IPS DF 4.7 (cell line): ENCODE data around the gene PDE1C.

Experiments
- DNase-seq: peaks from one replicate; pipeline ENCODE4 v3.0.0-alpha.2; 2013; ENCODE audit warnings: low spot score; ENCODE audit errors: extremely low read depth

PDE1C gene

GRCh38 chr7:31940167-31940566 is 130.0 kb downstream of the PDE1C start:
- DNase-seq, result no peak

GRCh38 chr7:31939076-31939475 is 131.1 kb downstream of the PDE1C start:
- no peak for DNase-seq

DNA sequence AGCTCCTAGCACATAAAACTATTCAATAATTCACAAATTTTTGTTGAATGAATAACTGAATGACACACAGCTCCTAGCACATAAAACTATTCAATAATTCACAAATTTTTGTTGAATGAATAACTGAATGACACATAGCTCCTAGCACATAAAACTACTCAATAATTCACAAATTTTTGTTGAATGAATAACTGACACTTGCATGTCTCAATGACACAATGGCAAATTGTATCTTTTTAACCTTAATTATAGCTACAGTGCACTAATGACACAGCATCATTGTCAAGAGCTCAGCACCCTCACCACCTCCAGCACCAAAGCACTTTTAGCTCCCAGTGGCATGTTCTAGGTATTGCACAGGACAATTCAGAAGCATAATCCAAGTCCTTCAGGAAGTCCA is 131.6 kb downstream of the PDE1C start:
- no peak for DNase-seq

DNA sequence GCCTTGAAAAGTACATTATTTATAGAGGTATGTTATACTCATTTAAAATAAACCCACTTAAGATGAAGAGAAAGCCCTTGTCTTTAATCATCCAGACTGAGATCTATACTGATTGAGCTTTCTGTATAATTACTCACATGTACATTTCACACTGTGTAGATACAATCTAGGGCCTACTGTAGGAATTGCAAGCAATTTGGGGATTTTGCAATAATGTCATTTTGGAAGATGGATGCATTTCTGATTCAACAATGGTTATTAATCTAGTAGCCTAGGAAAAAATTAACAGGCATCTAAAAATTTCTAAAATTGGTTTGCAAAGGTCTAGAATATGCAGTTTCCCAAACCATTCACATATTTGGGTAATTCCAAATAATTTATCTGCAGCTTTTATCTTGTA is 132.2 kb downstream of the PDE1C start:
- DNase-seq, result no peak

GRCh38 chr7:31935124-31936054 is 134.8 kb downstream of the PDE1C start:
- no peak for DNase-seq

- DNase-seq, result no peak
These were observed 135.7 kb downstream of the PDE1C start for GRCh38 chr7:31934551-31934950.

- no peak for DNase-seq
These were observed 136.7 kb downstream of the PDE1C start for GRCh38 chr7:31933481-31933880.

GRCh38 chr7:31926991-31927584 is 143.1 kb downstream of the PDE1C start:
- DNase-seq, result no peak

- no peak for DNase-seq
These were observed 144.3 kb downstream of the PDE1C start for GRCh38 chr7:31925753-31926454.

GRCh38 chr7:31924251-31924650 is 146.0 kb downstream of the PDE1C start:
- no peak for DNase-seq

- no peak for DNase-seq
These were observed 147.4 kb downstream of the PDE1C start for GRCh38 chr7:31922848-31923247.

DNA sequence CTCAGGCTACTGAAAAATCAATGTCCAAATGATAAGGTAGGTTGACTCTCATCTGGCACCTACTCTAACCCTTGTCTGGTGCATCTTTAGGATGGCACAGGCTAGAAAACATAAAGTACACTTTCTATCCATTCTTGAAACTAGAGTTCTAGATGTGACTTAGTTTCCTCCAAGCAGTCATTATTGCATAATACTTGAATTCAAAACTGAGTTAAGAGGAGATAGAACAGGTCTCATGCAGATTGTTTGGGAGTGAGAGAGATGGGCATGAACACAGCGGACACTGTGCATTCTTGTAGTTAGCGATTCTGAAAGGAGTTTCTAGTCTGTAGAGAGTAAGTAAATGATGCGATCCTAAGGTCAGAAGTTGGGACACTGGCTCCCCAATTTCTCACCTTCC is 149.2 kb downstream of the PDE1C start:
- no peak for DNase-seq

DNA sequence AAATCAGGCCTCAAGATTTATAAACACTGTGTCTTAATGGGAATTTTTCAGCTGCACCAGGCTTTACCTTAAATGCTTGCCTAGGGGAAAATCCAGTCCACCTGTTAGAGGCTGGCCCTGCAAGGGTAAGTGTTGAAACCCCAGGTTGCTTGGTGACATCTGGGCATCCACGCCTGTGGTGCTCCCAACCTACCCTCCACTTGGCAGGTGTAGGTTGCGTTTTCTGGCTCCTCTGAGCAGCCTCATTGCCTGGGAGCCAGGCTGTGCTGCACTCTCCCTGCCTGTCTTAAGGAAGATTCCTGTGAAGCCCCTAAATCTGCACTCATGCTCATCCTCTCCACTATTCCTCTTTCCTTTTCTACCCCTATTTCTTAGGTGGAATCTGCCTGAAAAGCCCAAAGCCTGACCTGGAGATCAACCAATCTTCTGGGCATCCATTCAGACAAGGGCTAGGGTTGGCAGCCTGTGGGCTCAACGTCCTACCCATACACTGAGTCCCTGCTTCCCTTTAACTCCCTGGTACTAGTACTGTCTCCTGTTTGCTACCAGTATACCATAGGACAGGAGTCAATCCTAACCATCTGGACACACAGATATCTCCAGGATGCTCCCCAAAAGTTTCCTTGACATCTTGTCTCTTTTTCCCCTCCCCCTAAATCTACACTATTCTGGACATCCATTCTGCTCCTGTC is 150.4 kb downstream of the PDE1C start:
- no peak for DNase-seq

DNA sequence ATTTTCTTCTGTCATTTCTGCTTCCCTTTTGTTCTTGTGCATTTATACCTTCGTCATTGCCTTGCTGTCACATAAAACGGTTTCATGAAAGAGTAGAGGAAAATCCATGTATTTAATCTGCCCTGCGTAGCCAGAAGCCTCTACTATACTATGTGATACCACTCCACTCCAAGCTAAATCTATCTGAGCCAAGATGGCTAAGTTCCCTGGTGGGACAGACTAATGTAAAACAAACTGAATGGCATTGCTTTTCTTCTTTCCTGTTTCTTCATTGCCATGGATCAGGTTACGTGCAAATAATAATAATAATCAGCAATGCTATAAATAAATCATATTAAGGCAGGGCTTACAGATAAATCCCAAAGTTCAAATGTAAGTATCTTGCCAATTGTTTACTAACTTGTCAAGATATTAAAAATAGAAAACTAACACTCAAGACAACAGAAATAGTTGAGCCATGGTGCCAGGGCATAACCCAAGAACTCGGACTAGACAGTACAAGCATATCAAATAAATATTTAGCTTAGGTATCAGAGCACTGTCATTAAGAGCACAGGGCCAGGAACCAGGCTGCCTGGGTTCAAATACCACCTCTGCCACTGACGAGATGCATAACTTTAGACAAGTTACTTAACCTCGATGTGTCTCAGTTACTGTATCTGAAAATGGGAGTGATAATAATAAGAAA is 151.4 kb downstream of the PDE1C start:
- no peak for DNase-seq

GRCh38 chr7:31917256-31917655 is 153.0 kb downstream of the PDE1C start:
- DNase-seq, result no peak

GRCh38 chr7:31910191-31910590 is 160.0 kb downstream of the PDE1C start:
- DNase-seq, result no peak

- no peak for DNase-seq
These were observed 163.6 kb downstream of the PDE1C start for GRCh38 chr7:31906479-31907171.

GRCh38 chr7:31903962-31904361 is 166.2 kb downstream of the PDE1C start:
- no peak for DNase-seq

DNA sequence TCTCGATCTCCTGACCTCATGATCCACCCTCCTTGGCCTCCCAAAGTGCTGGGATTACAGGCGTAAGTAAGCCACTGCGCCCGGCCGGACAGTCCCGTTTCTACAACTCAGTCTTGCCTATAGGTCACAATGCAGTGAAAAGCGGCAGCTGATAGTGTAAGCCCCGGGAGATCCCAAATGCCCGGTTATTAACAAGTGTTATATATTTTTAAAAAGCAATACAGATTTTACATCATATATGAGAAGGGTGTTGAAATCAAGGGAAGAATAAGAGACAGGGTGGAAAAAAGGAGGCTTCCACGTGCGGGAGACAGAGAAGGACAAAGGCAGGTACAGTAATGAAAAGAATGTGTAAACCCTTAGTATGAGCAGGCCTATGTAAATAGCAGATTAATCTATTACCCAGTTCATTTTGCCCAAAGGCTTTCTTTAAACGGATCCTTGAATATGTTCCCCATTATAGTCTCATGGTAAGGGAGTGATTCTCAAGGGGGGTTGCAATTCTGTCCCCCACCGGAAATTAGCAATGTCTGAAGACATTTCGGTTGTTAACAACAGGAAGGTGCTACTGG is 170.8 kb downstream of the PDE1C start:
- DNase-seq, result no peak

GRCh38 chr7:31896925-31897324 is 173.3 kb downstream of the PDE1C start:
- DNase-seq, result no peak
